HG03521 (cell line): ENCODE data around the gene CXorf49B.
"Not testable (repeated sequence)": the region's sequence is repeated elsewhere in the genome, so short reads cannot be mapped to it uniquely, and the experiment has no call there.

Experiments
- ATAC-seq: cut with Tn5 transposase; IDR thresholded peaks from one replicate; pipeline ENCODE4 v1.9.1; 2021; ENCODE audit warnings: mild to moderate bottlenecking, moderate library complexity; ENCODE audit not compliant: unreplicated experiment

The CXorf49B gene

DNA sequence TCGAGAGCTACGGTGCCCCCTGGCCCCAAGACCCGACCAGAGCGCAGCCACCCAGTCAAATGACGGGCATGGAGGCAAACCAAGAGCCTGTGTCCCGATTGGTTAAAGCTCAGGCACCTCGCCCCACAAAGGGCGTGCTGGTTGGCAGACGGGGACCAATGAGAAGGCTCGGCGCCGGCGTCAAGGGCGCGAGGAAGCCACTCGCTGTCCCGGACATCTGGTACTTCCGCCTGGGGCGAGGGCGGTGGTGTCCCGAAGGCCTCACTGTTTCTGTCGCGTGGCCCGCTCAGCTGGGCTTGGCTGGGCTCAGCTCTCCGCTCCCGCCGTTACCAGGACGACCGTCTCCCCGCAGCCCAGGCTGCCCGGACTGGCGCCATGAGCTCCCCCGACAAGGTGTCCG, at the start of gene CXorf49B:
CXorf49B (plus strand) TSS at position 301 of the 400 bp plus-strand sequence; CDS start at position 376, 75 bp downstream.
- ATAC-seq: not testable (repeated sequence)

DNA sequence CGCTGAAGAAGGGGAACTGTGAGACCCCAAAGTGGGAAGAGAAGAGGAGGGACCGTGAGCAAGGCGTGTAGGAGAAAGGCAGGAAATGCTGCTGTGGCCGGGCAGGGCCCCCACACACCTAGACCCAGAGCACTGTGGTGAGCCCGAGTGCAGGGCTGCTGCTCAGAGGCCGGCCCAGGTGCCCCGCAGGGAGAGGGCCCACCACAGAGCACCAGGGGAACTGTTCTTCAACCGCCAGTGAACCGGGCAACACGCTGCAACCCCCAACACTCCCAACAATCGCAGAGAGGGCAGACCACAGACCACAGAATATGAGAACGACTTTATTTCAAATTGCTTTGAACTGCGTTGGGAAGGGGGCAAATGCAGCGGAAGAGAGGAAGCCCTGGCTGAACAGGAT, 49.1 kb upstream of the CXorf49B start:
- not testable (repeated sequence) for ATAC-seq

DNA sequence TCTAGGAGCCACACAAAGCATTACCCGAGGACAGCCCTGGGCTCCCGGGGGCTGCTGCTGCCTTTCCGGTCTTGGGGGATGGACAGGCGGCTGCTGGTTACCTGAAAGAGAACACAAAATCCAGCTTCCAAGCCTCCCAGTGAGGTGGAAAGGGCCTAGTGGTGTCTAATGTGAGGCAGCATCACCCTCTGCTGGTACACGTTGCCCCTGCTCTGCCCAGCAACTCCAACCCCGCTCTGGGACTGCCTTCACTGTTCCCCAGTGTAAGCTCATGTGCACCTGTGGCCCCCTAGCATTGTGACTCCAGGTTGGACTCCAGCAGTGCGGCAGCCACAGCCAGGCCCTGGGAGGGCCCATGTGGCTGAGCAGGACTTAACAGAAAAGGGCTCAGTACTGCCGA, 47.6 kb upstream of the CXorf49B start:
- not testable (repeated sequence) for ATAC-seq

DNA sequence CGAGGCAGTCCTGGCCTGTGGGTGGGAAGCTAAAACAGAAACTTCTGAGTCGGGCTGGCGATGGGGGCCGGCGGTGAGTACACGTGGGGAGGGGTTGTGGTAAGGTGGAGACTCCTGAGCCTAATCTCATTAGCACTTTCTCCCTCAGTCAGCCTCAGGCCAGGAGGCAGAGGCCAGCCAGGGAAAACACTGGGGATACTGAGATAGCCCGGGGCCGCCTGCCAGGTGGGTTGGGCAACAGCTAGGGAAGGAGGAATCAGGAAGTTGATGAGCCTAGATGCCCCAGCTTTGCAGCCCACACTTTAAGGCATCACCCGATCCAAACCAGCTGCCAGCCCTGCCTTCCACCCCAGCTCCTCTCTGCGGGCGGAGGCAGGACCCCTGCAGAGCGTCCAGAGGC, 46.8 kb upstream of the CXorf49B start:
- not testable (repeated sequence) for ATAC-seq

DNA sequence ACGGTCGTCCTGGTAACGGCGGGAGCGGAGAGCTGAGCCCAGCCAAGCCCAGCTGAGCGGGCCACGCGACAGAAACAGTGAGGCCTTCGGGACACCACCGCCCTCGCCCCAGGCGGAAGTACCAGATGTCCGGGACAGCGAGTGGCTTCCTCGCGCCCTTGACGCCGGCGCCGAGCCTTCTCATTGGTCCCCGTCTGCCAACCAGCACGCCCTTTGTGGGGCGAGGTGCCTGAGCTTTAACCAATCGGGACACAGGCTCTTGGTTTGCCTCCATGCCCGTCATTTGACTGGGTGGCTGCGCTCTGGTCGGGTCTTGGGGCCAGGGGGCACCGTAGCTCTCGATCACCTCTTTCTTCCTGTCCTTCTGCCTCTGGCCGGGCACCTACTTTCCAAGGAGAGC, 45.0 kb upstream of the CXorf49B start, which contains the start of gene CXorf49:
CXorf49 (minus strand) TSS at position 101 of the 400 bp plus-strand sequence. CDS start 134 bp downstream, outside the sequence.
- not testable (repeated sequence) for ATAC-seq

DNA sequence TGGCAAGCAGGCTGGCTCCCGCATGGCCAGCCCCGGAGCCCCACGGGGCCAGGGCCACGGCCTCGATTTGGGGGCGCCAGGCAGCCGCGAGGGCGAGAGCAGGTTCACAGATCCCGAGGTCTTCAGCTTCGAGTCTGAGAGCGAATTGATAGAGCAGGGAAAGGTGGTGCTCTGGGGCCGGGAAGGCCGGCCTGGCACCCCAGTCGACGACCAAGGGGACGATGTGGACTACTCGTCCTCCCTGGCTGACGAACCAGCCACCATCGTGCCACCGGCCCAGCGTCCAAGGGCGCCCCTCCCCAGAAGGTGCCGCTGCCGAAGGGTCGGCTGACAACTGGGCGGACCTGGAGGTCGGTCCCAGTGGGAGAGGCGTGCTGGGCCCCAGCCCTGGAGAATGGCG, 44.0 kb upstream of the CXorf49B start:
- not testable (repeated sequence) for ATAC-seq

DNA sequence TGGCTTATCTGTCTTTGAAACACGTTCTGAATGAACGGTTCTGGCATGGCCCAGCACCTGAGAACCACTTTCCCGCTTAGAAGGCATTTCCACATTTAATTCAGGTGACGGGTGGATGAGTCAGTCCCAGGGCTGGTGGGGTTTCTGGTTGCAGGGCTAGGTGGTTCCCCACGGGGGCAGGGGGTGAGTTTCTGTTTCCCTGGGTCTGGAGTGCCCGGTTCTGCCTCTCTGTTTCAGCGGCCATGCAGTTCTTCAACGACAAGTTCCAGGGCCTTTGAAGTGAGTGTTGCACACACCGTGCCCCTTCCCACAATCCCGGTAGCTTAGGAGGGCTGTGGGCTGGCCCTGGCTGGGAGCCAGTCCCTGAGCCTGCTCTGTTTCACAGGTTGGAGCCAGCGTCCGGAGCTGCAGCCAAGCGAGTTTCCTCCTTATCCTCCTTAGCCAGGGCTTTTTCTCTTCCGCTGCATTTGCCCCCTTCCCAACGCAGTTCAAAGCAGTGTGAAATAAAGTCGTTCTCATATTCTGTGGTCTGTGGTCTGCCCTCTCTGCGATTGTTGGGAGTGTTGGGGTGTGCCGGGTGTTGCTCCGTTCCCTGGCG, 42.8 kb upstream of the CXorf49B start:
- ATAC-seq: not testable (repeated sequence)

DNA sequence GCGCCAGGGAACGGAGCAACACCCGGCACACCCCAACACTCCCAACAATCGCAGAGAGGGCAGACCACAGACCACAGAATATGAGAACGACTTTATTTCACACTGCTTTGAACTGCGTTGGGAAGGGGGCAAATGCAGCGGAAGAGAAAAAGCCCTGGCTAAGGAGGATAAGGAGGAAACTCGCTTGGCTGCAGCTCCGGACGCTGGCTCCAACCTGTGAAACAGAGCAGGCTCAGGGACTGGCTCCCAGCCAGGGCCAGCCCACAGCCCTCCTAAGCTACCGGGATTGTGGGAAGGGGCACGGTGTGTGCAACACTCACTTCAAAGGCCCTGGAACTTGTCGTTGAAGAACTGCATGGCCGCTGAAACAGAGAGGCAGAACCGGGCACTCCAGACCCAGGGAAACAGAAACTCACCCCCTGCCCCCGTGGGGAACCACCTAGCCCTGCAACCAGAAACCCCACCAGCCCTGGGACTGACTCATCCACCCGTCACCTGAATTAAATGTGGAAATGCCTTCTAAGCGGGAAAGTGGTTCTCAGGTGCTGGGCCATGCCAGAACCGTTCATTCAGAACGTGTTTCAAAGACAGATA, 2.4 kb upstream of the CXorf49B start:
- not testable (repeated sequence) for ATAC-seq

DNA sequence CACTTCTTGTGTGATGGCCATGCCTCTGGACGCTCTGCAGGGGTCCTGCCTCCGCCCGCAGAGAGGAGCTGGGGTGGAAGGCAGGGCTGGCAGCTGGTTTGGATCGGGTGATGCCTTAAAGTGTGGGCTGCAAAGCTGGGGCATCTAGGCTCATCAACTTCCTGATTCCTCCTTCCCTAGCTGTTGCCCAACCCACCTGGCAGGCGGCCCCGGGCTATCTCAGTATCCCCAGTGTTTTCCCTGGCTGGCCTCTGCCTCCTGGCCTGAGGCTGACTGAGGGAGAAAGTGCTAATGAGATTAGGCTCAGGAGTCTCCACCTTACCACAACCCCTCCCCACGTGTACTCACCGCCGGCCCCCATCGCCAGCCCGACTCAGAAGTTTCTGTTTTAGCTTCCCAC, 1.7 kb downstream of the CXorf49B start:
- ATAC-seq: not testable (repeated sequence)

DNA sequence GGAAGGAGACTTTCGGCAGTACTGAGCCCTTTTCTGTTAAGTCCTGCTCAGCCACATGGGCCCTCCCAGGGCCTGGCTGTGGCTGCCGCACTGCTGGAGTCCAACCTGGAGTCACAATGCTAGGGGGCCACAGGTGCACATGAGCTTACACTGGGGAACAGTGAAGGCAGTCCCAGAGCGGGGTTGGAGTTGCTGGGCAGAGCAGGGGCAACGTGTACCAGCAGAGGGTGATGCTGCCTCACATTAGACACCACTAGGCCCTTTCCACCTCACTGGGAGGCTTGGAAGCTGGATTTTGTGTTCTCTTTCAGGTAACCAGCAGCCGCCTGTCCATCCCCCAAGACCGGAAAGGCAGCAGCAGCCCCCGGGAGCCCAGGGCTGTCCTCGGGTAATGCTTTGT, 2.5 kb downstream of the CXorf49B start:
- ATAC-seq: not testable (repeated sequence)

DNA sequence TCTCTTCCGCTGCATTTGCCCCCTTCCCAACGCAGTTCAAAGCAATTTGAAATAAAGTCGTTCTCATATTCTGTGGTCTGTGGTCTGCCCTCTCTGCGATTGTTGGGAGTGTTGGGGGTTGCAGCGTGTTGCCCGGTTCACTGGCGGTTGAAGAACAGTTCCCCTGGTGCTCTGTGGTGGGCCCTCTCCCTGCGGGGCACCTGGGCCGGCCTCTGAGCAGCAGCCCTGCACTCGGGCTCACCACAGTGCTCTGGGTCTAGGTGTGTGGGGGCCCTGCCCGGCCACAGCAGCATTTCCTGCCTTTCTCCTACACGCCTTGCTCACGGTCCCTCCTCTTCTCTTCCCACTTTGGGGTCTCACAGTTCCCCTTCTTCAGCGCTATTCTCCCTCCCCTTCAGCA, 4.0 kb downstream of the CXorf49B start:
- not testable (repeated sequence) for ATAC-seq

DNA sequence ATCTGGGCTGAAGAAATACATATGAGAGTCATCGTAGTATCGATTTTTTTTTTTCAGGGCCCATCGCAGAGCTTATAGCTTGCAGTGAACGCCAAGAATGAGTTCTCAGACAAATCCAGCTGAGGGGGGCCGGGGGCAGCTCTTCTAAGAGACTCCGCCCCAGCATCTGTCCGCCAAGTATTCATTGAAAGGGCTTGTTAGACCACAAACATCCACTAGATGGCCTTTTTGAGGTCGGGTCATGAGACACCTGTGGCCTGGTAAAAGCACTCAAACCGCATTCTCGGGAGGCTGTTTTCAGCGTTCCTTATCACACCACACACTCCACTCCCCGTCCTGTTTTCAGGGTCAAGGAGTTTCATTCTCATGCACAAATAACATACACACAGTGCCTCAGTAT, 15.2 kb downstream of the CXorf49B start:
- not testable (repeated sequence) for ATAC-seq

DNA sequence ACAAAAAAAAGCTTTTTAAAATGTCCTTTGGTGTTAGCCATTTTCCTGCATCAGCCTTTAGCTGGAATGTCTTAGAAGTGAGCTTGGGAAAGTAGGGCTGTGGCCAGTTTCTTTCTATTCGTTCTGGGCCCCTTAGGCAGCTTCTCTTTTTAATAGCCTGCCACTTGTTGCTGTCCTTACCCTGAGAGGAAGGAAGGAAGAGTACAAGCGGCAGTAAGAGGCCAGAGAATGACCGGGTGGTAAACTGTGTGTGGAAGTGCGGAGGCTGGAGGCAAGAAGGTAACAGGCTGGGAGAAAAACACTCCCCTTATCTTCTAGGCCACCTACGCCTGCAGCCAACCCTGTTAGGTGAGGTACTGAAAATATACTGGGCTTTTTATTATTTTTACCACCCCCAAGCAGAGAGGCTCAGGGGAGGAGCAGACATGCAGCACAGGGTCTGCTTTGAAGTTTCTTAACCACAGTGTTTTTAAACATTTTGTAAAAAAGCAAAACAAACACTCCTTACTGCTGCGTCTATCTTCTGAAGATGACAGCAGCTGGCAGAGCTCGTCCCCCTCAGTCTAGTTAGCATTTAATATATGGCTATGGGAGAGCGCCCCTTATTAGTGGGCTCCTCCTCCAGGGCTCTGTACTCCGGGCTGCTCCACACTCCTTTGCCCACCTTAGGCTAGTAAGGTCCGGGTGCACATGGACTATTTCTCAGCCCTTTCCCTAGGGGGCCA, 19.2 kb downstream of the CXorf49B start:
- not testable (repeated sequence) for ATAC-seq

DNA sequence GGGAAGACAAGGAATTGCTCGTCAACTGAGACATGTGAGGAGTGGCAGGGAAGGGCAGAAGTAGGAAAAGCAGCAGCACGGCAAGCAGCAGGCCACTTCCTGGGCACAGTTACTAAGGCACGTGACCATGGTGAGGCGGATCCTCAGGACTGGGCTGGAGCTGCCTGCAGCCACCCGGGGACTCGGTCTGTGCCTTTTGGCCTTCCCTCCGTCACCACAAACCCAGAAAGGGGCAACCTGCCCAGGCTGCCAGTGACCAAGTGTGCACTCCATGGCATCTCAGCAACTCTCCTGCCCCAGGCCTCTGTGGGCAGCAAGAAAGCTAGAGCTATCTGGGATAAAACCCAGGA, 19.8 kb downstream of the CXorf49B start:
- not testable (repeated sequence) for ATAC-seq

DNA sequence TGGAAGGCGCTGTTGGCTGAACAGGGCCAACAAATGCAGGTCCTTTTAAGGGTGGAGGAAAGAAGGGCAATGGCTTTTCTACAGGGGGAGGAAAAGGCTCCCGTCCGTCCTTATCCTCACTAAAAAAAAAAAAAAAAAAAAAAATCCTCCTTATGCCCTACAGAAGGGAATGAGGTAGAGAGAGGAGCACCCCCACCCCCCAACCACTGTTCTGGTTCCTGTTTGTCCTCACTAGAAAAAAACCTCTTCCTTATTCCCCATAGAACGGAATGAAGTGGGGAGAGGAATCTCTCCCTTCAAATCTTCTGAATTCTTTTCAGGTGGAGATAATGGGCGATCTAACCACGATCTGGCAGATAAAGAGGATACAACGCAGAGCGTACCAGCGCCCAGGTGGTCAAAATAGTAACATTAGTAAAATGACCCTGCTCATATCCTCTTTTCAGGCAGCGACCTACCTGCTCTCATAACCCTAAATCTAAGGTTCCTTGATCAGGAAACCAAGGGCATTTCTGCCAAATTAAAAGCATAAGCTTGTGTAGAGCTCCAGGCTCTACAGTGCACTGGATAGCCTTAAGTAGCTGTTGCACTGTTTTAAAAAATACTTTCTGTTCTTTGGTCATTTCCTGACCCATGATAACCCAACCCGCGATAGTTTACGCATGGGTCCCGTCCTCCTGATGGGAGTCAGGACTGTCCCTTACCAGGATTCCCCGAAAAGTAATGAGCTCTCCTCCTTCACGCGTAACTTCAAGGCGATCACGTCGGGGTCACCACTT, 20.6 kb downstream of the CXorf49B start:
- ATAC-seq: peak; percentile 43

DNA sequence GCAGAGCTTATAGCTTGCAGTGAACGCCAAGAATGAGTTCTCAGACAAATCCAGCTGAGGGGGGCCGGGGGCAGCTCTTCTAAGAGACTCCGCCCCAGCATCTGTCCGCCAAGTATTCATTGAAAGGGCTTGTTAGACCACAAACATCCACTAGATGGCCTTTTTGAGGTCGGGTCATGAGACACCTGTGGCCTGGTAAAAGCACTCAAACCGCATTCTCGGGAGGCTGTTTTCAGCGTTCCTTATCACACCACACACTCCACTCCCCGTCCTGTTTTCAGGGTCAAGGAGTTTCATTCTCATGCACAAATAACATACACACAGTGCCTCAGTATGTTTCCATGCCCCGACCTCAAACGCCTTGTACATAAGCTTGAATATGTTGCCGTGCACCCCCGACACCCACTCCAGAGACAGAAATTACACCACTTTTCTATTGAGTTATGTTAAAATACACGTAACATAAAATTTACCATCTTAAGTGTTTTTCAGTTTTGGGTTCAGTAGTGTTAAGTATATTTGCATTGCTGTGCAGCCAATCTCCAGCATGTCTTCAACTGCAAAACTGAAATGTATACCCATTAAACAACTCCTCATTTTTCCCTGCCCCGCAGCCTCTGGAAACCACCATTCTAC, 21.3 kb downstream of the CXorf49B start:
- peak; percentile 75 for ATAC-seq

DNA sequence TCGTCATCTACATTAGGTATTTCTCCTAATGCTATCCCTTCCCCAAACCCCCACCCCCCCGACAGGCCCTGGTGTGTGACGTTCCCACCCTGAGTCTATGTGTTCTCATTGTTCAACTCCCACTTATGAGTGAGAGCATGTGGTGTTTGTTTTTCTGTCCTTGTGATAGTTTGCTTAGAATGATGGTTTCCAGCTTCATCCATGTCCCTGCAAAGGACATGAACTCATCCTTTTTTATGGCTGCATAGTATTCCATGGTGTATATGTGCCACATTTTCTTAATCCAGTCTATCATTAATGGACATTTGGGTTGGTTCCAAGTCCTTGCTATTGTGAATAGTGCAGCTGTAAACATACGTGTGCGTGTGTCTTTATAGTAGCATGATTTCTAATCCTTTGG, 43.3 kb downstream of the CXorf49B start:
- ATAC-seq: not testable (repeated sequence)

DNA sequence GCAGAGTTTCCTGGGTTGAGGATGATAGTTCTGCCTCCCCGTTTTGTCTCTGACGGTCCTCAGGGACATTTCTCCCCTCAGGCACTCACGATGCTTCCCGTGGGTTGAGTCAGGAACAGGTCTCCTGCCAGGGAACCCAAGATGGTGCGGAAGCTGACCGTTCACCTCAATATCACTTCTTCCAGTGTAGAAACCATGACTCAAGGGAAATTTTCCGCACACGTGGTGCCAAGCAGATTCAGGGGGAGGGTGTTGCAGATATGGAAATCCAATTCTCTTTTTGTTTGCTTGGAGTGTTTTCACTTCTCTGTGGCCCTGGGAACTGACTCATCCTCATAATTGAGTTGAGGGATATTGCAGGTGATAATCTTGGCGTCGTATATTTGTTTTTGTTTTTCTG, 46.7 kb downstream of the CXorf49B start:
- no peak for ATAC-seq

DNA sequence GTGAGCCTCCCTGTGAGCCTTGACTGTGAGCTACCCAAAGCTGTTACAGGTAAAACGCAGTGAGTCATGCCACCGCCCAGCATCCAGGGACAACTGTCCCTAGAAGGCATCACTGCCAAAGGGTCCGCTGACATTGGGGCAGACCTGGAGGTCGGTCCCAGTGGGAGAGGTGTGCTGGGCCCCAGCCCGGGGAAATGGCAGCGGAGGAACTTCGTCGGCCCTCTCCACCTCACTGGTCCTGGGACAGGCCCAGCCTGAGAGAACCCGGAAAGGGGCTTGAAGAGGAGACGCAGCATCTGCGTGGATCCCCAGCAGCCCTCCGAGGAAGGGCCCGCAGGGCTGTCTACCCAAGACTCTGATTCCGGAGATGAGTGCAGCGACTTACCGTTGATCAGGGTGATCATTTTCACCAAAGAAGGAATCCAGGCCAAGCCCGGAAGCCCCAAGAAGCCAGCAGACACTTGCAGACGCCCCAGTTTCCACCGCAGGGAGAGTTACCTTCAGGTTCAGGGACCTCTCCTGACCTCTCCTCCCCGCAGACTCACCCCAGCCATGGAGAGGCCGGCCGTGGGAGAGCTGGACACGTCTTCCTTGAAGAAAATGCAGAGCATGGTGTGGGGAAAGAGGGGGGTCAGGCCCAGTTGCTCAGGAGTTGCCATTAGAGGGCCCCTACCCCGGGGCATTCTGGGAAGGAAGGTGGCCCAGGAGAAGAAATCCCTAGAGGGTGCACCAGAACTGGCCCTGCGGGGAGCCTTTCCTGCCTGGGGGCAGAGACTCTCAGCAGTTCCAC, 51.2 kb downstream of the CXorf49B start:
- no peak for ATAC-seq
